BLaER1 (cell line): ENCODE data around the gene CUL1.

Experiments used
- H3K27ac ChIP-seq: shearing (Covaris generic); formaldehyde crosslinking; 2 replicates; pipeline ENCODE4 v1.8.1; 2022
- H3K27me3 ChIP-seq: shearing (Covaris generic); formaldehyde crosslinking; 2 replicates; pipeline ENCODE4 v1.8.1; 2022
- H3K36me3 ChIP-seq: shearing (Covaris generic); formaldehyde crosslinking; 2 replicates; pipeline ENCODE4 v1.8.1; 2022
- H3K4me1 ChIP-seq: shearing (Covaris generic); formaldehyde crosslinking; 2 replicates; pipeline ENCODE4 v1.8.1; 2022
- H3K4me2 ChIP-seq: shearing (Covaris generic); formaldehyde crosslinking; 2 replicates; pipeline ENCODE4 v1.8.1; 2022
- H3K4me3 ChIP-seq: shearing (Covaris generic); formaldehyde crosslinking; 2 replicates; pipeline ENCODE4 v1.8.1; 2022
- H3K9ac ChIP-seq: shearing (Covaris generic); formaldehyde crosslinking; 2 replicates; pipeline ENCODE4 v1.8.1; 2022
- H3K9me3 ChIP-seq: shearing (Covaris generic); formaldehyde crosslinking; 2 replicates; pipeline ENCODE4 v1.8.1; 2022
- H4K20me1 ChIP-seq: shearing (Covaris generic); formaldehyde crosslinking; 2 replicates; pipeline ENCODE4 v1.8.1; 2022
- Cebpa-rat ChIP-seq: shearing (Covaris generic); IDR thresholded peaks from 2 replicates; pipeline ENCODE4 v1.8.1; 2022

CUL1 gene

GRCh38 chr7:148793590-148793989 lies 94.9 kb downstream of the CUL1 start:
- Histone ChIP-seq H3K9me3 (no peaks in the 10 kb centered on the region), H3K36me3 (peaks cover 100% of the 10 kb centered on the region), H3K4me1 (no peaks in the 10 kb centered on the region), H3K4me3 (no peak overlapping the region), H4K20me1 (peaks cover 12% of the 10 kb centered on the region), H3K27ac (no peak overlapping the region), H3K4me2 (no peak overlapping the region), H3K27me3 (no peaks in the 10 kb centered on the region), H3K9ac (no peak overlapping the region)
- TF ChIP-seq Cebpa-rat, result no peak

DNA sequence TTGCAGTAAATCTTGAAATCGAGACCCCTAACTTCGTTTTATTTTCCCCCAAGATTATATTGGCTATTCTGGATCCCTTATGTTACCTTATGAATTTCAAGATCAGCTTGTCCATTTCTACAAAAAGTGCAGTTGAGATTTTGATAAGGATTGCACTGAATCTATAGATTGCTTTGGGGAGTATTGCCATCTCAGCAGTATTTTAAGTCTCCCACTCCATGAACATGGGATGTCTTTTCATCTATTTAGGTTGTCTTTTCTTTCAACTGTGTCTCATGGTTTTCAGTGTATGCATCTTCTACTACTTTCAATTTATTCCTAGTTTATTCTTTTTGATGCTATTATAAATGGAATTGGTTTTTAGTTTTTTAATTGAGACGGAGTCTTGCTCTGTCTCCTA lies 95.8 kb downstream of the CUL1 start:
- Histone ChIP-seq H3K9me3 (no peaks in the 10 kb centered on the region), H3K36me3 (peaks cover 100% of the 10 kb centered on the region), H4K20me1 (peaks cover 15% of the 10 kb centered on the region), H3K4me3 (no peak overlapping the region), H3K27ac (no peak overlapping the region), H3K27me3 (no peaks in the 10 kb centered on the region), H3K9ac (no peak overlapping the region), H3K4me2 (no peak overlapping the region), H3K4me1 (no peaks in the 10 kb centered on the region)
- TF ChIP-seq Cebpa-rat, result no peak

DNA sequence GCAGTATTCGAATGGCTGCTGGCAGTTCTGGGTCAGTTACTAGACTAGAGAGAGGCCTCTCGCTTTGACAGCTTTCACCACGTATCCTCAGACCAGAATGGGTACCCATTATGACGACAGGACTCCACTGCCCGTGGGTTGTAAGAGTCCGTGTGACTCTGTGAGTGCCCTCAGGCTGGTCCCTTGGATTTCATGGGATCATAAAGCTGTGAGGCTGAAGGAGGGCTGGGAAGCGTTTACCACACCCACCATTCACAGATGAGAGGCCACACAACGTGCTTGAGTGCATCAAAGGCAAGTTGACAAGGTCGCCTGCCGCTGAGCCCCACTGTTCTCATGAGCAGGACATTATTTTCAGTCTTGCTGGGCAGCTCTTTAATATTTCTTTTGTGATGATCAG lies 98.1 kb downstream of the CUL1 start:
- Histone ChIP-seq H3K4me2 (no peak overlapping the region), H3K9ac (no peak overlapping the region), H3K4me3 (no peak overlapping the region), H3K9me3 (no peaks in the 10 kb centered on the region), H3K27ac (no peak overlapping the region), H4K20me1 (peaks cover 34% of the 10 kb centered on the region), H3K36me3 (peaks cover 100% of the 10 kb centered on the region), H3K4me1 (no peaks in the 10 kb centered on the region), H3K27me3 (no peaks in the 10 kb centered on the region)
- no peak for TF ChIP-seq Cebpa-rat

GRCh38 chr7:148799893-148800555 lies 101.3 kb downstream of the CUL1 start:
- no peak for TF ChIP-seq Cebpa-rat
- Histone ChIP-seq H3K9ac (no peak overlapping the region), H3K4me3 (no peak overlapping the region), H3K4me2 (no peak overlapping the region), H3K27ac (no peak overlapping the region), H3K36me3 (peaks cover 100% of the 10 kb centered on the region), H3K27me3 (no peaks in the 10 kb centered on the region), H3K4me1 (no peaks in the 10 kb centered on the region), H4K20me1 (peaks cover 34% of the 10 kb centered on the region), H3K9me3 (no peaks in the 10 kb centered on the region)

GRCh38 chr7:148800677-148801076 lies 102.0 kb downstream of the CUL1 start:
- no peak overlapping the region for H3K4me2 ChIP-seq

DNA sequence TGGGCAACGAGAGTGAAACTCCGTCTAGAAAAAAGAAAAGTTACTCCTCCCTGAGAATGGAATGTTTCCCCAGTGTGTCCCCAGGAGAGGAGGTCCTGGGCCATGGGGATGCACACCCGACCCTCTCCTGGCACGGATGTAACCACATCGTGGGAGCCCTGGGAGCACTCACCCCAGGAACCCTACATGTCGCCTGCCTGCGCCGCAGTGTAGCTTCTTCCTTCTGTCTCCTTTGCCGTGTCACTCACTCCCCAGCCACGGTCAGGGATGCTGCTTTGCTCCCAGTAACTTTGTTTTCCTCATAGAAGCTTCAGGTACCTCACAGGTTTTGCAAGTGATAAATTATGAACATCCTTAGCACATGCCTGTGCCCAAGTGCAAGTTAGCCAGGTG lies 103.4 kb downstream of the CUL1 start:
- peaks cover 34% of the 10 kb centered on the region for H4K20me1 ChIP-seq
- H3K9ac ChIP-seq, result no peak overlapping the region
- no peaks in the 10 kb centered on the region for H3K27me3 ChIP-seq
- H3K27ac ChIP-seq, result no peak overlapping the region
- H3K4me3 ChIP-seq, result no peak overlapping the region
- no peaks in the 10 kb centered on the region for H3K9me3 ChIP-seq
- H3K36me3 ChIP-seq, result peaks cover 100% of the 10 kb centered on the region
- no peaks in the 10 kb centered on the region for H3K4me1 ChIP-seq
- no peak for TF ChIP-seq Cebpa-rat
- H3K4me2 ChIP-seq, result no peak overlapping the region

More at GRCh38 chr7:148800677-148801076, 102.0 kb downstream of the CUL1 start:
- no peaks in the 10 kb centered on the region for H3K9me3 ChIP-seq
- H3K4me3 ChIP-seq, result no peak overlapping the region
- H3K27me3 ChIP-seq, result no peaks in the 10 kb centered on the region
- TF ChIP-seq Cebpa-rat, result no peak
- H4K20me1 ChIP-seq, result peaks cover 35% of the 10 kb centered on the region
- H3K36me3 ChIP-seq, result peaks cover 100% of the 10 kb centered on the region
- H3K4me1 ChIP-seq, result no peaks in the 10 kb centered on the region
- no peak overlapping the region for H3K27ac ChIP-seq
- H3K9ac ChIP-seq, result no peak overlapping the region

- no peak overlapping the region for H3K4me2 ChIP-seq
- no peaks in the 10 kb centered on the region for H3K9me3 ChIP-seq
- H3K4me1 ChIP-seq, result no peaks in the 10 kb centered on the region
- H3K27me3 ChIP-seq, result no peaks in the 10 kb centered on the region
- no peak for TF ChIP-seq Cebpa-rat
- no peak overlapping the region for H3K9ac ChIP-seq
- H3K4me3 ChIP-seq, result no peak overlapping the region
- peaks cover 100% of the 10 kb centered on the region for H3K36me3 ChIP-seq
- H3K27ac ChIP-seq, result no peak overlapping the region
- H4K20me1 ChIP-seq, result peaks cover 40% of the 10 kb centered on the region
These were observed 104.4 kb downstream of the CUL1 start for GRCh38 chr7:148803094-148803493.

GRCh38 chr7:148804343-148805235 lies 105.9 kb downstream of the CUL1 start:
- H3K9me3 ChIP-seq, result no peaks in the 10 kb centered on the region
- no peak overlapping the region for H3K9ac ChIP-seq
- H3K36me3 ChIP-seq, result peaks cover 98% of the 10 kb centered on the region
- no peak overlapping the region for H3K4me2 ChIP-seq
- no peak overlapping the region for H3K27ac ChIP-seq
- no peak overlapping the region for H3K4me3 ChIP-seq
- TF ChIP-seq Cebpa-rat, result no peak
- no peaks in the 10 kb centered on the region for H3K4me1 ChIP-seq
- no peaks in the 10 kb centered on the region for H3K27me3 ChIP-seq
- peaks cover 36% of the 10 kb centered on the region for H4K20me1 ChIP-seq

GRCh38 chr7:148806187-148806586 lies 107.5 kb downstream of the CUL1 start:
- peaks cover 98% of the 10 kb centered on the region for H3K36me3 ChIP-seq
- no peaks in the 10 kb centered on the region for H3K4me1 ChIP-seq
- no peaks in the 10 kb centered on the region for H3K27me3 ChIP-seq
- H3K4me2 ChIP-seq, result no peak overlapping the region
- no peak for TF ChIP-seq Cebpa-rat
- H3K4me3 ChIP-seq, result no peak overlapping the region
- H3K9me3 ChIP-seq, result no peaks in the 10 kb centered on the region
- no peak overlapping the region for H3K27ac ChIP-seq
- no peak overlapping the region for H3K9ac ChIP-seq
- H4K20me1 ChIP-seq, result peaks cover 24% of the 10 kb centered on the region

GRCh38 chr7:148807436-148807835 lies 108.7 kb downstream of the CUL1 start:
- H3K4me3 ChIP-seq, result no peak overlapping the region
- H3K27ac ChIP-seq, result no peak overlapping the region
- H3K9me3 ChIP-seq, result no peaks in the 10 kb centered on the region
- no peak overlapping the region for H3K9ac ChIP-seq
- H4K20me1 ChIP-seq, result peaks cover 33% of the 10 kb centered on the region
- peaks cover 98% of the 10 kb centered on the region for H3K36me3 ChIP-seq
- no peaks in the 10 kb centered on the region for H3K27me3 ChIP-seq
- no peak for TF ChIP-seq Cebpa-rat
- H3K4me2 ChIP-seq, result no peak overlapping the region
- H3K4me1 ChIP-seq, result no peaks in the 10 kb centered on the region
